Measurements from ENCODE around the gene ENTPD8.

DNA sequence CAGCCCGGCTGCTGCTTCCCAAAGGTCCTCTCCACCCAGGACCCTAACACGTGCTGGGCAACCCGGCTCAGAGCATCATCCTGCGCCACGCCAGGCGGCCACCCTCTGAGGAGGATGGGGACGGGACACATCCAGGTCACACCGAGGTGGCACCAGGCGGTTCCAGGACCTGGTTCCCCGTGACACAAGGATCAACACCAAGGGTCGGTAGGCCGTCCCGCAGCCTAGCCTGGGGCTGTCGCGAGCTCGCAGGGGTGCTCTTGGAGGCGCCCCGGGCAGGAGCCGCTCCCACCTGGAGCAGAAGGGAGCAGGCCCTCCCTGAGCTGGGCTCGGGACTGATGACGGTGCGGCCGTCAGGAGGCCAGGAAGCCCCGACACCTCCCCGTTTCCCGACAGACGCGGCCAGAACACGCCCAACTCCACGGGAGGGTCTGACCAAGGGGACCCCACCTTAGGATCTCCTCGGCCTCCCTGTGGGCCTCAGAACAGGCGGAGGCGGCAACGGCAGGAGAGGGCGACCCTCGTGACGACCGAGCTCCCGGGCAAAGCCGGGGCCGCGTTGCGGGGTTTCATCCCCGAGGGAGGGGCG is 24.5 kb downstream of the ENTPD8 start:
- no peak for TF ChIP-seq TEAD4 (IDR thresholded peaks at IDR 0.05)
- TF ChIP-seq EP300 (IDR thresholded peaks at IDR 0.05; ENCODE audit: borderline replicate concordance) = no peak
- TF ChIP-seq NFIC (IDR thresholded peaks at IDR 0.05) = no peak
- no peak for TF ChIP-seq YY1 (IDR thresholded peaks at IDR 0.05; ENCODE audit: low read depth)
- no peak for TF ChIP-seq CEBPB (IDR thresholded peaks at IDR 0.05)
- TF ChIP-seq, protein P1, sequence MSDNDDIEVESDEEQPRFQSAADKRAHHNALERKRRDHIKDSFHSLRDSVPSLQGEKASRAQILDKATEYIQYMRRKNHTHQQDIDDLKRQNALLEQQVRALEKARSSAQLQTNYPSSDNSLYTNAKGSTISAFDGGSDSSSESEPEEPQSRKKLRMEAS (IDR thresholded peaks at IDR 0.05) = no peak
- no peak for TF ChIP-seq RAD21 (IDR thresholded peaks at IDR 0.05; ENCODE audit: low read depth)

Data from Ishikawa (cell line).